Fibroblast of lung (primary cell): Measurements from ENCODE around the gene RAET1E.

Experiments used
- EZH2 ChIP-seq: IDR thresholded peaks from 2 replicates; pipeline ENCODE4 v1.5.1; 2012; ENCODE audit warnings: low read length, control low read depth, mild to moderate bottlenecking; ENCODE audit errors: missing control alignments
- TF ChIP-seq, protein P1 (sequence below), 2 donors: IDR thresholded peaks in 1 of 2; conservative IDR thresholded peaks in 1 of 2; 1 replicate in 1 of 2; 2 replicates in 1 of 2; pipeline ENCODE4 v1.5.1; 2011 to 2012; ENCODE audit warnings: low read length in 2 of 2, control low read depth in 1 of 2, inconsistent platforms in 1 of 2, low read depth in 1 of 2, mild to moderate bottlenecking in 1 of 2

- no peak for TF ChIP-seq EZH2
- TF ChIP-seq, protein P1, sequence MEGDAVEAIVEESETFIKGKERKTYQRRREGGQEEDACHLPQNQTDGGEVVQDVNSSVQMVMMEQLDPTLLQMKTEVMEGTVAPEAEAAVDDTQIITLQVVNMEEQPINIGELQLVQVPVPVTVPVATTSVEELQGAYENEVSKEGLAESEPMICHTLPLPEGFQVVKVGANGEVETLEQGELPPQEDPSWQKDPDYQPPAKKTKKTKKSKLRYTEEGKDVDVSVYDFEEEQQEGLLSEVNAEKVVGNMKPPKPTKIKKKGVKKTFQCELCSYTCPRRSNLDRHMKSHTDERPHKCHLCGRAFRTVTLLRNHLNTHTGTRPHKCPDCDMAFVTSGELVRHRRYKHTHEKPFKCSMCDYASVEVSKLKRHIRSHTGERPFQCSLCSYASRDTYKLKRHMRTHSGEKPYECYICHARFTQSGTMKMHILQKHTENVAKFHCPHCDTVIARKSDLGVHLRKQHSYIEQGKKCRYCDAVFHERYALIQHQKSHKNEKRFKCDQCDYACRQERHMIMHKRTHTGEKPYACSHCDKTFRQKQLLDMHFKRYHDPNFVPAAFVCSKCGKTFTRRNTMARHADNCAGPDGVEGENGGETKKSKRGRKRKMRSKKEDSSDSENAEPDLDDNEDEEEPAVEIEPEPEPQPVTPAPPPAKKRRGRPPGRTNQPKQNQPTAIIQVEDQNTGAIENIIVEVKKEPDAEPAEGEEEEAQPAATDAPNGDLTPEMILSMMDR (conservative IDR thresholded peaks at IDR 0.05 in 1 of 2, IDR thresholded peaks at IDR 0.05 in 1 of 2; ENCODE audit: low read depth in 1 of 2, low read length in 2 of 2): no peak
These were observed 12.0 kb downstream of the RAET1E start for GRCh38 chr6:149885888-149886287.
